HG03139 (cell line): ENCODE results near the gene AKT3.

Experiments used
- ATAC-seq: cut with Tn5 transposase; IDR thresholded peaks from one replicate; pipeline ENCODE4 v1.9.1; 2021; ENCODE audit not compliant: unreplicated experiment

The AKT3 gene

GRCh38 chr1:243490748-243491686 lies 359.0 kb downstream of the AKT3 start:
- no peak for ATAC-seq

GRCh38 chr1:243489681-243490546 lies 360.1 kb downstream of the AKT3 start:
- no peak for ATAC-seq

GRCh38 chr1:243489158-243489527 lies 360.9 kb downstream of the AKT3 start:
- no peak for ATAC-seq

DNA sequence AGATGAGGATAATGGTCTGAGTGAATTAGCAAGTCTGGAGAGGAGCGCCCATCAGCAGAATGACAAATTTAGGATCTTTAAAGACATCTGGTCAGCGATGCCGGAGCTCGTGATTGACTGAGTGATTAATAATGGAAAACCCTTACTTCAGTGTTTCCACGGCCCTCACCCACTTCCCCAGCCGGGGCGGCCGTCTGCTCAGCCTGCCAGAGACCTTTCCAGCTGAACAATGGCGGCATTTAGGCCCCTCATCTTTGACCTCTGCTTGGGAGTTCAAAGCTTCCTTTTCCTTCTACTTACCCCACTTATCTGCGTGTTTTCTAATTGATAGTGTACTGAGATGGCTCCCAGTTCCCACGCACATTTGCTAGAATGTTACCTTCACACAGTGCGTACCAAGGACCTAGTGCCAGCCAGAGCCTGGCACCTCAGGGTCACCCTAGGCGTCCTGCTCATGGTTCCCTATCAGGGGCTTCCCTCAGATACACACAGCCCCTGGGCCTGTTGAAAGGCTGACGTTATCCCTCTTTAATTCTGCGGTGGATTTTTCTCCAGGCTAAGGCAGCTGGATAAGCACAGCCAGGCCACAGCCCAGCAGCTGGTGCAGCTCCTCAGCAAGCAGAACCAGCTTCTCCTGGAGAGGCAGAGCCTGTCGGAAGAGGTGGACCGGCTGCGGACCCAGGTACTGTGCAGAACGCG lies 361.4 kb downstream of the AKT3 start:
- ATAC-seq = no peak

- ATAC-seq = no peak
These were observed 362.3 kb downstream of the AKT3 start for GRCh38 chr1:243487649-243488227.

GRCh38 chr1:243487036-243487648 lies 362.9 kb downstream of the AKT3 start:
- ATAC-seq = no peak

- no peak for ATAC-seq
These were observed 366.1 kb downstream of the AKT3 start for GRCh38 chr1:243483952-243484351.

GRCh38 chr1:243483071-243483771 lies 366.8 kb downstream of the AKT3 start:
- ATAC-seq = no peak

DNA sequence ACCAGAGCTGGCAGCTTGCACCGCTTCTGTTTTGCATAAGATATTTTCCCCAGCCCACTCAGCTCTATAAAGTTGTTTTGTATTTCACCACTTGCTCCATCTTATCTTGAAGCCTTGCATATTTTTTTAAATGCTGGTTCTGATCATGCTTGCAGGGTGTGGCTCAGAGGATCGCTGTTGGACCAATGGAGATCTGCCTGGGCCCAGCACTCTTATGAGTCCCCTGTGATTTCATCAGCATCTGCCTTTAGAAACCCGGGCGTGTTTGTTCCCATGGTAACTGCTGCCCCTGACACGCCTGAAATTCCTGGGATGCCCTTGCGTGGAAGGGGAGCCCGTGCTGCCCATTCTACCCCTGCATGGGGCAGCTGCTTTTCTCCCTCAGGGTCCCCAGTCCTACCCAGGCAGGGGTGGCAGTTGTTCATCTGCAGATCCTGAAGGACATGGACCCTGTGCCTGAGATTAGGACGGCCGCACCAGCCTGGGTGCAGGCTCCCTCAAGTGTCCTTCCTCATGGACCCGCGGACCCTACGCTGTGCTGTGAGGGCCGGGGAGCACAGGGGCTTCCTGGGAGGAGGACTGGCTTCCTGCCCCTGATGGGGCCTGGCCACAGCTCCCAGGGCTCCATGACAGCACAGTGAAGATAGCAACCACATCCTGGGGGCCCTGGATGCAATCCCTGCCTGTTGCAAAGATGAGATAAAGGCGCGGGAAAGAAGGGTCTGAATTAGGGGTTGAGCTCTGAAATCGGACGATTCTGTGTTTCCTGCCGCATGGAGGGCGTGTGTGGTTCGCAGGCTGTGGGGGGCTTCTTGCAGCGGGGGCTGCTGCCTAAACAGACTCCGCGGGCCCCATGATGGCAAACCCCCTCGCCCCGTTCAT lies 367.7 kb downstream of the AKT3 start:
- no peak for ATAC-seq

DNA sequence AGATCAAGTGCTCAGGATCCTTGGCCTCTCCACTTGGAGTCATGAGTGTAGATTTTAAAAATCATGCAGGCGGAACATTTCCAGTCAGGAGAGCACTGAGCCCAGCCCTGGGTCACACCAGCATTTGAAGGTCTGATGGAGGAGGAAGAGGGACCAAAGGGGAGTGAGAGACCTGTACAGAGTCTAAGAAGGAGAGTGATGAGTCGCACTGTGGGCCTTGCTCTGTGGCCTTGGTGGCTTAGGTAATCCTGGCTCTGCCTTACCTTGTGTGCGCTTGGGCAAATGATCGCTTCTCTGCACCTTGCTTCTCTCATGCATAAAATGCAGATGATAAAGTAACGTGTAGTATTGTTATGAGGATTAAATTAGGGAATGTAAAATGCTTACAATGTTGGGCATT lies 368.9 kb downstream of the AKT3 start:
- no peak for ATAC-seq

DNA sequence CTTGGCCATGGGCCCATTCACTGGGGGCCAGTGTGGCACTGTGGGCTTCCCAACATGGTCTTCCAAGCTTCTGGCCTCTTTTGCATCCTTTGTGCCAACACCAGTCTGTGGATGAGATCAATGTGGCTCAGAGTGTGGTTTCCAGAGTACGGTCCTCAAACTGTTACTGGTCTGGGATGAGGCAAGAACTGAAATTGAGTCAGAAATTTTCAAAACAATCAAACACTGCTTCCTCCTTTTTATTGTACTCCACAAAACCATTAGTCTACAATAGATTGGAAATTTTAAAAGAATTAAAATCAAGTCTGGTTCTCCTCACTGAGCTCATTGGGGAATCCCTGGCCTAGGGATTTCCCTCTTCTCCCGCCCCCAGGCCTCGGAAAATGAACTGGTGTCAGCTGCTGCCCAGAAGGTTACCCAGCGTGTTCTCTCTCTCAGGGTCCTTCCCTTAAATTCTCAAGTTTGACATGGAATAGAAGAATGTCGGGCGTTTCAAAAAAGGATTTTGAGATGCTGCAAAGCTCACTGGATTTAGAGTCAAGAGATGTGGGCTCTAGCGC lies 372.2 kb downstream of the AKT3 start:
- ATAC-seq = no peak

DNA sequence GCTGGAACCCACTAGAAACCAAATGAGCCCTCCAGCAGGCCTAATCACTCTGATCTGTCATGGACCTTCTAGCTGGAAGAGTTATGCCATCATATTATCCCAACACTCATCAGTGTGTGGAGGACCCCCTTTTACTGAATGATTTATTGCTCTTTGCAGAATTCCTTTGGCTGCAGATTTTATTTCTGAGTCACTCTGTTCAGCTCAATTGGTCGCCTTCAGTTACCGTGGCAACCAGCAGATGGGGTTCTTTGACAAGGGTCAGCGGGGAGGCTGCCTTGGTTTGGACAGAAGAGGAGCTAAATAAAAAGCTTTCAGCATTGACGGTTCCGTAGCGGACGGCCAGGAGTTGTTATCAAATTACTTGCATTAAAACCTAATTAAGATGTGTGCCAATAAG lies 374.1 kb downstream of the AKT3 start:
- ATAC-seq = no peak

- no peak for ATAC-seq
These were observed 375.1 kb downstream of the AKT3 start for GRCh38 chr1:243474906-243475305.

DNA sequence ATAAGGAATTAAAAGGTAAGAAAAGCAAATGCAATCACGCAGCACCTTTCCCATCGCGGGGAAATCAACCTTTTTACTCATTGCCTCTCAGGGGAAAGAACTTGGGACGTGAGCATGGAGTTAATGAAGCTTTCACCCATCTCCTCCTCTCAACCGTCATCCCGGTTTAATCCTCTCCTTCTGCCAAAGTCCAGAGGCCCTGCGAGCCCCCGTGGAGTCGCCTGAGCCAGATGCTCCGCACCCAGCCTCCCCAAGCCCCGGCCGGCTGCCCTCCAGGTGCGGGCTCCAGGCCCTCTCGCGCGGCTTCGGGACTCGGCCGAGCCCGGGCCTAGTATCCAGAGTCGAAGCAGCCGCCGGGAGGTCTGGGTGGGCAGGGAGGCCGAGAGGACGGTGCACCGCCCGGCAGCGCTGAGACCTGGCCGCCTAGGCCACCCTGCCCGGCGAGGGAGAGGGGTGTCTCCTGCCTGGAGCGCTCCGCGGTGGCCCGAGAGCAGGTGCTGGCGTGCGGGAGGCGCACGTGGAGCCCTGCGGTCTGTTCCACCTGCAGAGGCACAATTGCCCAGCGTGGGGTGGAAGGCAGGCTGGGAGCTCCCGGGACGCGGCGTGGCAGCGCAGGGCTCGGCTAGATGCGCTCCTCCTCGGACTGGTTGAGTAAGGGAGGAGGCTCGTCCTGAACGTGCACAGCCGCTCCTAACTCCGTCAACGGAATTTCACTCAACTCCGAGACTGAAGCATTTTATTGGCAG lies 375.7 kb downstream of the AKT3 start:
- no peak for ATAC-seq

- no peak for ATAC-seq
These were observed 376.6 kb downstream of the AKT3 start for GRCh38 chr1:243473227-243474135.

- peak; percentile 80 for ATAC-seq
These were observed 378.0 kb downstream of the AKT3 start for GRCh38 chr1:243471754-243472745.
